ENCODE results near the gene ABCA13. TPM values are rescaled to one million over a fixed set of nuclear protein-coding genes. Genes with fewer than 3 reads are reported as not detected.

The ABCA13 gene
- total RNA-seq, 6 experiments from 2014 or later: 0.02 to 0.08 (median 0.05) TPM; not detected in 1

- Mint-ChIP-seq H3K27ac (peak overlapping the region; percentile 80), H3K9me3 (no peaks in the 10 kb centered on the region), H3K36me3 (ENCODE audit: low read depth) (no peaks in the 10 kb centered on the region), H3K4me1 (ENCODE audit: low read depth) (peaks cover 62% of the 10 kb centered on the region), H3K27me3 (ENCODE audit: insufficient read depth) (no peaks in the 10 kb centered on the region; the same call in 1 of the 2 replicates), H3K4me3 (peak overlapping the region; percentile 56)
- peak; percentile 72 for DNase-seq
- no peak for TF ChIP-seq CTCF (IDR thresholded peaks at IDR 0.05)
Measured at GRCh38 chr7:48180981-48181380, 9.7 kb downstream of the ABCA13 start.

- Mint-ChIP-seq H3K4me1 (ENCODE audit: low read depth) (peaks cover 46% of the 10 kb centered on the region), H3K27me3 (ENCODE audit: insufficient read depth) (no peaks in the 10 kb centered on the region; the same call in 1 of the 2 replicates), H3K27ac (peak overlapping the region; percentile 88), H3K9me3 (peaks cover 9% of the 10 kb centered on the region), H3K36me3 (ENCODE audit: low read depth) (peaks cover 2% of the 10 kb centered on the region; the same call in 1 of the 2 replicates), H3K4me3 (peak overlapping the region; percentile 62)
- no peak for TF ChIP-seq CTCF (IDR thresholded peaks at IDR 0.05)
- DNase-seq: peak; percentile 64
Measured at GRCh38 chr7:48182718-48183369, 11.6 kb downstream of the ABCA13 start.

- Mint-ChIP-seq H3K27ac (peak overlapping the region; percentile 88), H3K4me3 (peak overlapping the region; percentile 34; the same call in 1 of the 2 replicates), H3K27me3 (ENCODE audit: insufficient read depth) (peaks cover 3% of the 10 kb centered on the region), H3K4me1 (ENCODE audit: low read depth) (peaks cover 46% of the 10 kb centered on the region), H3K36me3 (ENCODE audit: low read depth) (peaks cover 7% of the 10 kb centered on the region; the same call in 1 of the 2 replicates), H3K9me3 (peaks cover 14% of the 10 kb centered on the region)
- no peak for TF ChIP-seq CTCF (IDR thresholded peaks at IDR 0.05)
- DNase-seq: no peak
Measured at GRCh38 chr7:48183370-48183743, 12.1 kb downstream of the ABCA13 start.

GRCh38 chr7:48183965-48184364 lies 12.7 kb downstream of the ABCA13 start:
- Mint-ChIP-seq H3K4me1 (ENCODE audit: low read depth) (peaks cover 52% of the 10 kb centered on the region), H3K27me3 (ENCODE audit: insufficient read depth) (peaks cover 3% of the 10 kb centered on the region), H3K4me3 (no peak overlapping the region), H3K36me3 (ENCODE audit: low read depth) (peaks cover 12% of the 10 kb centered on the region; the same call in 1 of the 2 replicates), H3K9me3 (peaks cover 20% of the 10 kb centered on the region), H3K27ac (no peak overlapping the region; the same call in 1 of the 2 replicates)
- TF ChIP-seq CTCF (IDR thresholded peaks at IDR 0.05): no peak
- no peak for DNase-seq

GRCh38 chr7:48188776-48189520 lies 17.7 kb downstream of the ABCA13 start:
- H3K9me3 Mint-ChIP-seq: peaks cover 20% of the 10 kb centered on the region
- peaks cover 3% of the 10 kb centered on the region; the same call in 1 of the 2 replicates for H3K27me3 Mint-ChIP-seq (ENCODE audit: insufficient read depth)
- peaks cover 12% of the 10 kb centered on the region; the same call in 1 of the 2 replicates for H3K36me3 Mint-ChIP-seq (ENCODE audit: low read depth)
- H3K27ac Mint-ChIP-seq: peak overlapping the region; percentile 72
- peaks cover 16% of the 10 kb centered on the region for H3K4me1 Mint-ChIP-seq (ENCODE audit: low read depth)
- no peak for TF ChIP-seq CTCF (IDR thresholded peaks at IDR 0.05)
- DNase-seq: no peak
- peak overlapping the region; percentile 64; the same call in 1 of the 2 replicates for H3K4me3 Mint-ChIP-seq
